SK-N-SH treated with all-trans-retinoic acid at 6 μM for 48 hours (cell line): ENCODE results near the gene FAM114A1.

Experiments
- ARNTL ChIP-seq: fragments of 450-650 bp; formaldehyde crosslinking; IDR thresholded peaks from 2 replicates; pipeline ENCODE4 v1.5.0; 2020; ENCODE audit warnings: low read depth, mild to moderate bottlenecking, moderate library complexity, borderline replicate concordance
- CREB5 ChIP-seq: fragments of 250-450 bp; sonication (Bioruptor Pico); IDR thresholded peaks from 2 replicates; pipeline ENCODE4 v1.5.1; 2020; ENCODE audit warnings: low read depth, mild to moderate bottlenecking, moderate library complexity
- GLIS3 ChIP-seq: fragments of 250-450 bp; sonication (Bioruptor Pico); IDR thresholded peaks from 2 replicates; pipeline ENCODE4 v1.5.0; 2020; ENCODE audit warnings: mild to moderate bottlenecking, moderate library complexity
- PATZ1 ChIP-seq: fragments of 250-450 bp; sonication (Bioruptor Pico); IDR thresholded peaks from 2 replicates; pipeline ENCODE4 v1.8.0; 2020; ENCODE audit warnings: mild to moderate bottlenecking, moderate library complexity, borderline replicate concordance
- PPARA ChIP-seq: fragments of 250-450 bp; sonication (Bioruptor Pico); IDR thresholded peaks from 2 replicates; pipeline ENCODE4 v1.5.0; 2020; ENCODE audit warnings: mild to moderate bottlenecking, borderline replicate concordance
- RARB ChIP-seq: fragments of 250-450 bp; sonication (Bioruptor Pico); IDR thresholded peaks from 2 replicates; pipeline ENCODE4 v1.8.0; 2021; ENCODE audit warnings: mild to moderate bottlenecking, moderate library complexity
- SNAI2 ChIP-seq: fragments of 250-450 bp; sonication (Bioruptor Pico); IDR thresholded peaks from 2 replicates; pipeline ENCODE4 v1.5.0; 2020; ENCODE audit warnings: mild to moderate bottlenecking, moderate library complexity
- TCF4 ChIP-seq: fragments of 250-450 bp; sonication (Bioruptor Pico); IDR thresholded peaks from 2 replicates; pipeline ENCODE4 v1.8.0; 2021; ENCODE audit warnings: mild to moderate bottlenecking, moderate library complexity, borderline replicate concordance
- ZFP30 ChIP-seq: fragments of 450-650 bp; formaldehyde crosslinking; IDR thresholded peaks from 2 replicates; pipeline ENCODE4 v1.5.0; 2022; ENCODE audit warnings: mild to moderate bottlenecking, moderate library complexity
- ZNF70 ChIP-seq: fragments of 450-650 bp; formaldehyde crosslinking; IDR thresholded peaks from 2 replicates; pipeline ENCODE4 v1.5.0; 2020; ENCODE audit warnings: mild to moderate bottlenecking, moderate library complexity
- TF ChIP-seq, protein P1 (sequence below): fragments of 250-450 bp; sonication (Bioruptor Pico); IDR thresholded peaks from 2 replicates; pipeline ENCODE4 v1.5.0; 2020; ENCODE audit warnings: mild to moderate bottlenecking, moderate library complexity
- TF ChIP-seq, protein P2 (sequence below): fragments of 250-450 bp; sonication (Bioruptor Pico); IDR thresholded peaks from 2 replicates; pipeline ENCODE4 v1.5.1; 2021; ENCODE audit warnings: mild to moderate bottlenecking, moderate library complexity

DNA sequence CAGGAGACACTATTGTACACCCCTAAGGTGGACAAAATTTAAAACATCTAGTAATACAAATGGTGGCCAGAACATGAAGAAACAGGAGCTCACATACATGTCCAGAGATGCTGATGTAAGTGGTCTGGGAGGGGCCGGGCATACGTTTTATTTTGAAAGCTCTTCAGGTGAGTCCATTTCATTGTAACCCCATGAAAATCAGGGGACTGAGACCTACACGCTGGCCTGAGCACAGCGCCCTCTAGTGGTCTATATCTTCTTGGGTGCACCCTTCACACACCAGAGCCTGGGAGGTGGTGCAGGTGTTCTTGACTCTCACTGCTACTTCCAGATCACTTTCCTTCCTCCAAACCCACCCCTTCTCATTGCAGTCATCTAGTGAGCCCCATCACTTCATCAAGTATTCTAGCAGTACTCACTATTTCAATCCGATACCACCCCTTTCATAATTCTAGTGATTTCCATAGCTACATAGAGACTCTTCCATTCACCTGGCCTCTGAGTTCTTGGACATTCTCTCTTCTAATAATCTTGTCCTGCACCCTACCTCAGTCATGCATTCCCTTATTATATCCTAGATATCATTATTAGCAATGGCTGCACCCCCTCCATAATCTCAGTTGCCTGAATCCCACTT lies 6.7 kb upstream of the FAM114A1 start:
- TF ChIP-seq ZNF70 (no peak), PPARA (no peak), ARNTL (CRISPR knock-in tag) (no peak), ZFP30 (no peak), TCF4 (no peak), RARB (CRISPR knock-in tag) (no peak), PATZ1 (CRISPR knock-in tag) (no peak), GLIS3 (CRISPR knock-in tag) (no peak), SNAI2 (CRISPR knock-in tag) (no peak), CREB5 (CRISPR knock-in tag) (no peak)
- TF ChIP-seq, protein P1, sequence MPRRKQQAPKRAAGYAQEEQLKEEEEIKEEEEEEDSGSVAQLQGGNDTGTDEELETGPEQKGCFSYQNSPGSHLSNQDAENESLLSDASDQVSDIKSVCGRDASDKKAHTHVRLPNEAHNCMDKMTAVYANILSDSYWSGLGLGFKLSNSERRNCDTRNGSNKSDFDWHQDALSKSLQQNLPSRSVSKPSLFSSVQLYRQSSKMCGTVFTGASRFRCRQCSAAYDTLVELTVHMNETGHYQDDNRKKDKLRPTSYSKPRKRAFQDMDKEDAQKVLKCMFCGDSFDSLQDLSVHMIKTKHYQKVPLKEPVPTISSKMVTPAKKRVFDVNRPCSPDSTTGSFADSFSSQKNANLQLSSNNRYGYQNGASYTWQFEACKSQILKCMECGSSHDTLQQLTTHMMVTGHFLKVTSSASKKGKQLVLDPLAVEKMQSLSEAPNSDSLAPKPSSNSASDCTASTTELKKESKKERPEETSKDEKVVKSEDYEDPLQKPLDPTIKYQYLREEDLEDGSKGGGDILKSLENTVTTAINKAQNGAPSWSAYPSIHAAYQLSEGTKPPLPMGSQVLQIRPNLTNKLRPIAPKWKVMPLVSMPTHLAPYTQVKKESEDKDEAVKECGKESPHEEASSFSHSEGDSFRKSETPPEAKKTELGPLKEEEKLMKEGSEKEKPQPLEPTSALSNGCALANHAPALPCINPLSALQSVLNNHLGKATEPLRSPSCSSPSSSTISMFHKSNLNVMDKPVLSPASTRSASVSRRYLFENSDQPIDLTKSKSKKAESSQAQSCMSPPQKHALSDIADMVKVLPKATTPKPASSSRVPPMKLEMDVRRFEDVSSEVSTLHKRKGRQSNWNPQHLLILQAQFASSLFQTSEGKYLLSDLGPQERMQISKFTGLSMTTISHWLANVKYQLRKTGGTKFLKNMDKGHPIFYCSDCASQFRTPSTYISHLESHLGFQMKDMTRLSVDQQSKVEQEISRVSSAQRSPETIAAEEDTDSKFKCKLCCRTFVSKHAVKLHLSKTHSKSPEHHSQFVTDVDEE (CRISPR knock-in tag), result no peak
- TF ChIP-seq, protein P2, sequence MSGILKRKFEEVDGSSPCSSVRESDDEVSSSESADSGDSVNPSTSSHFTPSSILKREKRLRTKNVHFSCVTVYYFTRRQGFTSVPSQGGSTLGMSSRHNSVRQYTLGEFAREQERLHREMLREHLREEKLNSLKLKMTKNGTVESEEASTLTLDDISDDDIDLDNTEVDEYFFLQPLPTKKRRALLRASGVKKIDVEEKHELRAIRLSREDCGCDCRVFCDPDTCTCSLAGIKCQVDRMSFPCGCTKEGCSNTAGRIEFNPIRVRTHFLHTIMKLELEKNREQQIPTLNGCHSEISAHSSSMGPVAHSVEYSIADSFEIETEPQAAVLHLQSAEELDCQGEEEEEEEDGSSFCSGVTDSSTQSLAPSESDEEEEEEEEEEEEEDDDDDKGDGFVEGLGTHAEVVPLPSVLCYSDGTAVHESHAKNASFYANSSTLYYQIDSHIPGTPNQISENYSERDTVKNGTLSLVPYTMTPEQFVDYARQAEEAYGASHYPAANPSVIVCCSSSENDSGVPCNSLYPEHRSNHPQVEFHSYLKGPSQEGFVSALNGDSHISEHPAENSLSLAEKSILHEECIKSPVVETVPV, result no peak
